GM19438 (cell line): Measurements from ENCODE around the gene CTTNBP2NL.
A peak's percentile ranks its signal among the peaks of the same experiment; 100 is the strongest.
"Not testable (repeated sequence)": the region's sequence is repeated elsewhere in the genome, so short reads cannot be mapped to it uniquely, and the experiment has no call there.

ENCODE experiments used
- ATAC-seq: cut with Tn5 transposase; IDR thresholded peaks from one replicate; pipeline ENCODE4 v1.9.1; 2021; ENCODE audit warnings: low read depth; ENCODE audit not compliant: unreplicated experiment

The CTTNBP2NL gene

DNA sequence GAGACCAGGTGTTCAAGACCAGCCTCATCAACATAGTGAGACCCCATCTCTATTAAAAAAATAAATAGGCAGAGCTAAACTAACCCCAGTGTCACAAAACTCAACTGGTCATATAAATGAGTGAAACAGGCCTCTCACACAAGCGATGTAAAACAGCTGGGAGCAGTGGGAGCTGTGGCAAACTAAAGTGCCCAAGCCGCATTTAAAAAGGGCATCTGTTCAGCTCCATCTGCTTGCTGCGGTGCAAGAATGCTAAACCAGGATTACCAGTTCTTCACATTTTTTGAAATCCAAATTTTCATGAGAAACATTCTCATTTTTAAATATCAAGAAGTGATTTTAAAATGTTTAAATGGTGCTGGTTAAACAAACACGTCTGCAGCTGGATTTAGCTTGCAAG lies 62.7 kb downstream of the CTTNBP2NL start:
- no peak for ATAC-seq

DNA sequence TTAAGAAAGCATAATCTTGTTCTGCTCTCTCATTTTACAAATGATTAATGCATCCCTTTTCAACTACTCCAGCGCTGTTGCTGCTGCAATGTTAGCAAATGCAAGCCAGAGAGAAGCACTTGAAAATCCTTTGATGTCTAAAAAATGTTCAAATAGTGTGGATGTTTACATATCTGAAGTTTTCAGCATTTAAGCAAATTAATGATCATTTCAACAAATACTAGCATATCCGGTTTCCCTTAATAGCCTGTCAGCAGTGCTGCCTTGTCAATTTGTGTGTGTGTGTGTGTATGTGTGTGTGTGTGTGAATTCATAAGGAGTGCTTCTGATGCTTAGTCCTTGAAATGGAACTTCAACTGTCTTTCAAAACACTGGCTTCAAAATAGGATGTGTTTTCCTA lies 64.6 kb downstream of the CTTNBP2NL start:
- no peak for ATAC-seq

DNA sequence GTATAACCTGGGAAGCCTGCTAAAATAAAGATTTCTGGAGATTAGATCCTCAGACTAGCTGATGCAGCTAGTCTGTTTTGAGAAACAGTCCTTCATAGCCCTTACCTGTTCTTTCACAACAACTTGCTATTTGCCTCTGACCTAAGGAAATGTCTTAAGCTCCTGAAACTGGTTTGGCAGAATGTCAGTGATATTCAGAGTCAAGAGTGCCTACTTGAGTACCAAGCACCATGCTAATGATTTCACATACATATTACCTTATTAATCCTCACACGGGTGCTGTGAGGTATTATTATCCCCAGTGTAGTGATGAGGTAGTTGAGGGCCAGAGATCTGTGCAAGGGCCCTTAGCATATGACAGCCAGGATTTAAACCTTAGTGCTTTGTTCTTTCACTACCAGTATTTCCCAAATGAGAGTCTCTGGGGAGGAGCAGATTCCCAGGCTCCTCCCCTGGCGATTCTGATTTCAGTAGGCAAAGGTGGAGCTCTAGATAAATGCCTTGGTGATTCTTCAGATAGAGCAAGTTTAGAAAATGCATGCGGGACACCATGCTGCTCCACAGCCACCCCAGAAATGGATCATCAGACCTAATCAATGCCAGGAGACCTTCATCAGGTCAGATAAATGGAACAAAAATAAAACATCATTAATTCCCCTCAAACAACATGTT lies 65.3 kb downstream of the CTTNBP2NL start:
- ATAC-seq, result no peak

DNA sequence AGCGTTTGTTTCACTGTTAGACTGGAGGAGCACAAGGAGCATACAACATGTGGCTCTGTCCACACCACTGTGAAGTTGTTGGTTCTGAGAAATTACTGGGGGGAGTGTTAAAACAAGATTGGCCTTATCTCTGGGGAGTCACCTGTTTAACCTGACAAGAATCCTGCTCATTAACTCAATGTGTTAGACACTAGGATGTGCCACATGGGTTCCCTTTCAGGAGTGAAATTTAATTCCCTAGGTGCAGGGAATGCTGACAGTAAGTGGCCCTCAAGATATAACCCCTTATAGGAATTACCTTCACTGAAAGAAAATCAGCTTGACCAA lies 66.9 kb downstream of the CTTNBP2NL start:
- ATAC-seq, result no peak

DNA sequence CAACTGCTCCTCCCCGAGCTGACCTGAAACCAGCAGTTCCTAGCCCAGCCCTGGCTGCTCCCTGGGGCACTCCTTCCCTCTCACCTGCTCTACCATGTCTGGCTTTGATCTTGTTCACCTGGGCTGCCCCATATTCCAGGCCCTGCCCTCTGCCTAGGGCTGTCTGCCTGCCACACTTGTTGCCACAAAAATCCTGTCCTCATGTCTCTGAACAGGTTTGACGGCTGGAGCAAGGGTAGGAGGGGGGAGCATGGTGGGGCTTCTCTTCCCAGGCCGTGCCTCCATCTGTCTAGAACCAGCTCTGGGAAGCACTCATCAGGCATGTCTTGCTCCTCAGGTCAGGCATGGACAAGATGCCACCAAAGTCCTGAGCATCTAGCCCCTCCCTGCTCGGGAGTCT lies 68.5 kb downstream of the CTTNBP2NL start:
- no peak for ATAC-seq

DNA sequence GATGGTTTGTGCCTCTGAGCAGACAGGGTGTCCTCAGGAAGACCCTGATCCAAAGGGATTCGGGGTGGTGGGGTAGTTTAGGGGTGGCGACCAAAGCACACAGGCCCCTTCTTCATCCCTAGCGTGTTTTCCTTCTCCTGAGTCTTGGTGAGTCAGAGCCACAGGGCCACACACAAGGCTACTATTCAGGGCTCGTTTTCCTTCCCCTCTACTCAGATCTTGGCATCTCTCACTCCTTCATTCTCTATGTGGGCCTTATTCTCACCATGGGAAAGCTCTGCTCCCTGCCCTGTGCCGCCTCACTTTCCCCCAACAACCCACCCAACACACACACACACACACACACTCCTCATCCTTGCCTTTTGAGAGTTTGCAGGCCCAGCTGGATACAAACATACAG lies 69.1 kb downstream of the CTTNBP2NL start:
- ATAC-seq, result no peak

DNA sequence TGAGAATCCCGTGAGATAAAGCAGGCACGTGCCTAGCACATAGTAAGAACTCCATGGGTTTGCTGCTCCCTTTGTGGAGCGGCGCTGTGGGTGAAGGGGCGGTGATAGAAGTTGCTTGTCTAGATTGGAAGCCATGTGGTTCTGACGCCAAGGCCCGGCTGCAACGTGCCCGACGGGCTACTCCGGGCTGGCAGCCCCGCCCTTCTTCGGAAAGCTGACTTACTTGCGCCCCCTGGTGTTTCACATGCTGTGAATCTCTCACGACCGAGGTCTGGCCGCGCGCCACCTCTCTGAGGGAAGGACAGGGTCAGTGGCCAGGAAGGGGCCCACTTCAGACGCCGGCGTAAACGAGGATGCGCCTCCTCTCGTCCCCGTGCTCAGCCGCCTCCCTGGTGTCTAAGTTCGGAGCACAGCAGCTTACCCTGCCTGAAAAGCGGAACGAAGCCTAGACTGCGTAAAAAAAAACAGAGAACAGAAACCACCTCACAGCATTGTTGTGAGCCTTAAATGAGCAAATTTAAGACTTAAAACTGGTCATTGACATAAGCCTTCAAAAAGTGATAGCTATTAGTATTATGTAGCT lies 70.2 kb downstream of the CTTNBP2NL start:
- ATAC-seq, result peak; percentile 67

DNA sequence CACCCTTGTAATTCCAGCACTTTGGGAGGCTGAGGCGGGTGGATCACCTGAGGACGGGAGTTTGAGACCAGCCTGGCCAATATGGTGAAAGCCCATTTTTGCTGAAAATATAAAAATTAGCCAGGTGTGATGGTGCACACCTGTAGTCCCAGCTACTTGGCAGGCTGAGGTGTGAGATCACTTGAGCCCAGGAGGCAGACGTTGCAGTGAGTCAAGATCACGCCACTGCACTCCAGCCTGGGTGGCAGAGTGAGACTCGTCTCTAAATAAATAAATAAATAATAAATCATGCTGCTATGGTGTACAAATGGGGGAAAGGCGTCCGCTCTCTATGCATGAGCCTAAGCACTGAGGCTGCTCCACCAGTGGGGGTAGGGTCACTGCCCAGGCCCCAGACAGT lies 74.3 kb downstream of the CTTNBP2NL start:
- ATAC-seq, result not testable (repeated sequence)

DNA sequence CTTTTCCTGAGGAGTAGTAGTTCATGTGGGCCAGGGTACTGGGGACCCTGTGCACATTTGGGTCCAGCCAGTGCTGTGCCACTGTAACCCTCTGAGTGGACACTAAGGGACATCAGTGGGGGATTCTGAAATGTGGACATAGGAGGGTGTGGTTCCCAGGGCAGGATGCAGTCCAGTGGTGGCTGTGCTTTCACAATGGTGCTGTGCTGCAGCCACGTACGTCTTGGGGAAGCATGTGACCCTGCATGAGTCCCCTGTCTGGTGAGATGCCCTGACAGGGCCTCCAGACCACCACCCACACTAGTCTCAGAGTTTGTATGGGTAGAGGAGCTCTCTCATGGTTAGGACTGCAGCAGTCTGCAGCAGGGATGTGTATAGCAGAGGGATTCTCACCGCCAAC lies 75.0 kb downstream of the CTTNBP2NL start:
- no peak for ATAC-seq

DNA sequence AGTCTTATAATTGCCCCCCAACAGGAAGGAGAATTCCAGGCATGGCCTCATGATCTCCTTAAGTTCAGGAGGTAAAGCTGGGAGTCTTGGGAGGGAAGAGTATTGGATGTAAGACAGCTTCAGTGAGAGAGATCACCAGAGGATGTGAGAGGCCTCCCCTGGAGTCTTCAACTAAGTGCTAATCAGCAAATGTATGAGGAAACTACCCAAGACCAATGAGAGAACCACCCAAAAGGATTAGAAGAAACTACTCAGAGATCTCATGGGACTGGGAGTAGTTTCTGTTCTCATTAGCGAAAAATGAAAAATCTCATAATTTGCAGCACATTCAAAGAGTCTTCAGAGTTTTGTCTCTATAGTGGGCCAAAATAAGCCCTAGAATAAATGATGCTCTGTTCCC lies 76.1 kb downstream of the CTTNBP2NL start:
- ATAC-seq, result no peak

DNA sequence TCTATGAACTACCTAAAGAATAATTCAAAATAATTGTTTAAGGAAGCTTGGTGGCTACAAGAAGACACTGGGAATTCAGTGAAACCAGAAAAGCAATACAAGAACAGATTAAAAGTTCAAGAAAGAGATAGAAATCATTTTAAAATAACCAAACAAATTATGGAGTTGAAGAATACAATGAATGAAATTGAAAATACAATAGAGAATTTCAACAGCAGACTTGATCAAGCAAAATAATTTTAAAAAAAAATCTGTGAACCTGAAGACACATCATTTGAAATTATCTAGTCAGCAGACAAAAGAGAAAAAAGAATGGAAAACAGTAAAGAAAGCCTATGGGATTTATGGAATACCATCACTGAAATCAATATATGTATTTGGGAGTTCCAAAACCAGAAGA lies 81.5 kb downstream of the CTTNBP2NL start:
- ATAC-seq, result no peak

DNA sequence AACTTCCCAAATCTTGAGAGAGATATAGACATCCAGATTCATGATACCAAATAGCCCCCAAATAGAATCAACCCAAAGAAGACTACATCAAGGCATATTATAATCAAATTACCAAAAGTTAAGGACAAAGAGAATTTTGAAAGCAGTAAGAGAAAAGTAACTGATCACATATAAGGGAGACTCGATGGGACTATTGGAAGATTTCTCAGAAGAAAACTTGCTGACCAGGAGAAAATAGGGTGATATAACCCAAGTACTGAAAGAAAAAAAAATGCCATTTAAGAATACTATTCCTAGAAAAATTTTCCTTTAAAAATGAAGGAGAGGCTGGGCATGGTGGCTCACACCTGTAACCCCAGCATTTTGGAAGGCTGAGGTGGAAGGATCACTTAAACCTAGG lies 82.3 kb downstream of the CTTNBP2NL start:
- no peak for ATAC-seq

DNA sequence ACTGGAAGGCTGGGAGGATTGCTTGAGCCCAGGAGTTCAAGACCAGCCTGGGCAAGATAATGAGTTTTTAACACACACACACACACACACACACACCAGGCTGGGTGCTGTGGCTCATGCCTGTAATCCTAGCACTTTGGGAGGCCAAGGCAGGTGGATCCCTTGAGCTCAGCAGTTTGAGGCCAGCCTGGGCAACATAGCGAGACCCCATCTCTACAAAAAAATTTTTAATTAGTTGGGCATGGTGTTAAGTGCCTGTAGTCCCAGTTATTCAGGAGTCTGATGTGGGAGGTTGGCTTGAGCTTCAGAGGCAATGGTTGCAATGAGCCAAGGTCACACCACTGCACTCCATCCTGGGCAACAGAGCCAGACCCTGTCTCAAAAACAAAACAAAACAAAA lies 90.0 kb downstream of the CTTNBP2NL start:
- ATAC-seq, result not testable (repeated sequence)

DNA sequence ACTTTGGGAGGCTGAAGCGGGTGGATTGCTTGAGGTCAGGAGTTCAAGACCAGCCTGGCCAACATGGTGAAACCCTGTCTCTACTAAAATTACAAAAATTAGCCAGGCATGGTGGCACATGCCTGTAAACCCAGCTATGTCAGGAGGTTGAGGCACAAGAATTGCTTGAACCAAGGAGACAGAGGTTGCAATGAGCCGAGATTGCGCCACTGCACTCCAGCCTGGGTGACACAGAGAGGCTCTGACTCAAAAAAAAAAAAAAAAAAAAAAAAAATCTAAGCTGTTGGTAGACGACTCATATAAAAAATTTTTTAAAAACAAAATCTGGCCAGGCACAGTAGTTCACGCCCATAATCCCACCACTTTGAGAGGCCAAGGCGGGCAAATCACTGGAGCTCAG lies 91.7 kb downstream of the CTTNBP2NL start:
- not testable (repeated sequence) for ATAC-seq

DNA sequence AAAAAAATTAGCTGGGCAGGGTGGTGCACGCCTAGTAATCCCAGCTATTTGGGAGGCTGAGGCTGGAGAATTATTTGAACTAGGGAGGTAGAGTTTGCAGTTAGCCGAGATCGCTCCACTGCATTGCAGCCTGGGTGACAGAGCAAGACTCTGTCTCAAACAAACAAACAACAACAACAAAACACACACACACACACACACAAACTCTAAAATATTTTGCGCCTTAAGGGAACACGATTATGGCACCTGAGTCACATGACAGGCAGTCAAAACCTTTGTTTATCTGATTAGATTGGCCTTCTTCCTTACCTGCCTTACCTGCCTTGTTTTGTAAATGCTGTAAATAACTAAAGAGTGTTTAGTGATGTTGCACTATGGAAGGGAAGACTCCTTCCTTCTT lies 92.1 kb downstream of the CTTNBP2NL start:
- no peak for ATAC-seq

DNA sequence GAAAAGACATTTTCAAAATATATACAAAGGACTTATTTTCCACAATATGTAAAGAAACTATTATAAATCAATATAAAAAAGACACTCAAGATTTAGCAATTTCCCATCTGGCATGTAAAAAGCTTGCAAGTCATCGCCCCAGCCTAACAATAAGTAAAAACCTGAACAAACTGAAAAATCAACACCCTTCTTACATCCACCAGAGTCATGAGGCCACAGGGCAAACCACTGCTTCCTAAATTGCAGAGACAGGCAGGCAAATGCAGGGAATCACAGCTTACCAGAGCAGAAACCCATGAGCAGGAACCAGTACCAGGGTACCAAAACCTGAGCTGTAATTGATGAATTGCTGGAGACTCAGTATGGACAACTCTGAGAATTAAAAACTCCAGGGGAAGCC lies 96.1 kb downstream of the CTTNBP2NL start:
- no peak for ATAC-seq

DNA sequence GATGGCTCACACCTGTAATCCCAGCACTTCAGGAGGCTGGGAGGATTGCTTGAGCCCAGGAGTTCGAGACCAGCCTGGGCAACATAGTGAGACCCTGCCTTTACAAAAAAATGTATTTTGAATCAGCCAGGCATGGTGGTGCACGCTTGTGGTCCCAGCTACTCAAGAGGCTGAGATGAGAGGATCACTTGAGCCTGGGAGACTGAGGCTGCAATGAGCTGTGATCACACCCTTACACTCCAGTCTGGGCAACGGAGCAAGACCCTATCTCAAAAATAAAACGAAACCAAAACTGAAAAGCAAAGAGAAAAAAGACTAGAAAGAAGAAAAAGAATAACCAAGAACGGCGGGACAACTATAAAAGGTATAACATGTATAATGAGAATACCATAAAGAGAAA lies 97.3 kb downstream of the CTTNBP2NL start:
- ATAC-seq, result no peak

DNA sequence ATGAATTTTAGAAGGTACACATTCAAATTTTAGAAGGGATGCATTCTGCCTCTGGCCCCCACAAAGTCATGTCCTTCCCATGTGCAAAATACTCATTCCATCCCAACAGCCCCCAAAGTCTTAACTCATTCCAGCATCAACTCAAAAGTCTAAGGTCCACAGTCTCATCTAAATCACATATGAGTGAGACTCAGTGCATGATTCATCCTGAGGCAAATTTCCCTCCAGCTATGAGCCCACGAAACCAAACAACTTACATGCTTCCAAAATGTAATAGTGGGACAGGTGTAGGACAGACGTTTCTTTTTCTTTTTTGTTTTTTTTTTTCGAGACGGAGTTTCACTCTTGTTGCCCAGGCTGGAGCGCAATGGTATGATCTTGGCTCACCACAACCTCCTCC lies 100.3 kb downstream of the CTTNBP2NL start:
- no peak for ATAC-seq

DNA sequence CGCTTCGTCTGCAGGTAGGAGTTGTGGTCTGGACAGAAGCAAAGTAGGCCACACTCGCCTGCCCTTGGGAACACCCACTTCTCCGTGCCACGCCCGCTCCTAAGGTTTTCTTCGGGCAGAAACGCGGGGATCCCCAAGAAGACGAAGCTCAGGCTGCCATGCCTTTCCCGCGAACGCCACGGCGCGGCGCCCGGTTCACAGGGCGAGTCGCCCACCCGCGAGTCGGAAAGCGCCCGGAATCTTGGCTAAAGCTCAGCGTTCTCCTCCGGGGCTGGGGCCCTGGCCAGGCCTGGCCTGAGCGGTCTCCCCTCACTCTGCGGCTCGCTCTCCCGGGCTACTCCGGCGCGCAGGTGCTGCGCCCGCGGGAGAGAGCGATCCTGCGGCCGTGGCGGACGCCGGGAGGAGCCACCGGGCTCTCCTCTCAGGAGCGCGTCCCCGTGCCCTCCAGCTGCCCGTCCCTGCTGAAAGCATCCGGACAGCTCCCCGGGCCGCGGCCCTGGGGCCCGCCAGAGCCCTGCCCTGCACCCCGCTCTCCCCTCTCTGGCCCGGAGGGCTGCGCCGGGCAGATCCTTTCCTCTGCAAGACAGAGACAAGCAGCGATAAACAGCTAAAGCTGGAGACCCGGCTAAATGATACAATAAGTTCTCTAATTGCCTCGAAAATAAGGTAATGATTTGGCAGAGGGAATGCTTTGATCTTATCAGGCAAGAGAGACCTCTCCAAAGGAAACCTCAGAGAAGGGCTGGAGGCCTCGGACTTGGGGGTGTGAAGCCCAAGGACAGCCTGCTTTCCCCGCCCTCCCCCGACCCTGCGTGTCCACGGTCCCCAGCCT lies 106.0 kb downstream of the CTTNBP2NL start:
- peak; percentile 68 for ATAC-seq

DNA sequence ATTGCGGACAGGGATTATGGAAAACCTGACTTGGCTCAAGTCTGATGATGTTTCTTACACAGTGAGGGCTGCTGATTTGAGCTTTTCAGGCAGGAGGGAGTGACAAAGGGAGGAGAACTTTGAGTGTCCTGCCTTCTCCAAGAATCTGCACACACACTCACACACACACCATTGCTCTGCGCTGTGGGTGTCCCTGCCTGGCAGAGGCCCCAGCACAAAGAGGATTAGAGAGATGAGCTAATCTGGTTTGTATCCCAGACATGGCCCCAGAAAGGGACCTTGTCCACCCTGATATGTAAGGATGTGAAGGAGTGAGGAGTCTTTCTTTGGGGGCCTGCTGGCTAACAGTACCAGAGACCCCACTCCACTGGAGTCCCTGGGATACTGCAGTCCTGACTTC lies 106.8 kb downstream of the CTTNBP2NL start:
- no peak for ATAC-seq

DNA sequence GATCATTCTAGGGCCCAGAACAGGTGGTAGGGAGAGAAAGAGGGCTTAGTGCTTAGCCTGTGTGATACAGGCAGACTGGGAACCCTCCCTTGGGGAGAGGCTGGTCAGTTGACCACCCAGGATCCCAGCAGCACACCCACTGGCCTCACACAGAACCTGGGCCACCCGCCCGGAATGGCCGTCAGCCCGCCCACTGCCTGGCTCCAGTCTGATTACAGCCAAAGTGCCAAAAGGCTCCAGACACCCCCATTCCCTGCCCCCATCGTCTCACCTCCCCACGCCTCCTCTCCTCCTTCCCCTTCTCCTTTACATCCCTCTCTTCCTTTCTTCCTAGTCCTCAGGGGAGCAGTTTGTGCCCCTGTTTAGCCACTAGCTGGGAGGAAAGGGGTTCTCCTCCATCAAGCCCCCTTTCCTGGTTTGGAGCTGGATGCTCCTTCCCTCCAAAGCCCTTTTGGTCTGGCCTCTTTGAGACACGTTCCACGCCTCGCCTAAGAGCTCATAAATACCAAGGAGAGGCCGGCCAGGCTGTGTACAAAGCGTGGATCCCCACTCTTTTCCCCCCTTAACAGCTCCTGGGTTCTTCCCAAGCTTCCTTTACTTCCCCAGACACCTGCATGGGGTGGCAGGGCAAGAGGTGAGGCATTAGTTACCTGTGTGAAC lies 108.1 kb downstream of the CTTNBP2NL start:
- ATAC-seq, result no peak
